ENCODE data around the gene KCNQ4.

Gene KCNQ4

DNA sequence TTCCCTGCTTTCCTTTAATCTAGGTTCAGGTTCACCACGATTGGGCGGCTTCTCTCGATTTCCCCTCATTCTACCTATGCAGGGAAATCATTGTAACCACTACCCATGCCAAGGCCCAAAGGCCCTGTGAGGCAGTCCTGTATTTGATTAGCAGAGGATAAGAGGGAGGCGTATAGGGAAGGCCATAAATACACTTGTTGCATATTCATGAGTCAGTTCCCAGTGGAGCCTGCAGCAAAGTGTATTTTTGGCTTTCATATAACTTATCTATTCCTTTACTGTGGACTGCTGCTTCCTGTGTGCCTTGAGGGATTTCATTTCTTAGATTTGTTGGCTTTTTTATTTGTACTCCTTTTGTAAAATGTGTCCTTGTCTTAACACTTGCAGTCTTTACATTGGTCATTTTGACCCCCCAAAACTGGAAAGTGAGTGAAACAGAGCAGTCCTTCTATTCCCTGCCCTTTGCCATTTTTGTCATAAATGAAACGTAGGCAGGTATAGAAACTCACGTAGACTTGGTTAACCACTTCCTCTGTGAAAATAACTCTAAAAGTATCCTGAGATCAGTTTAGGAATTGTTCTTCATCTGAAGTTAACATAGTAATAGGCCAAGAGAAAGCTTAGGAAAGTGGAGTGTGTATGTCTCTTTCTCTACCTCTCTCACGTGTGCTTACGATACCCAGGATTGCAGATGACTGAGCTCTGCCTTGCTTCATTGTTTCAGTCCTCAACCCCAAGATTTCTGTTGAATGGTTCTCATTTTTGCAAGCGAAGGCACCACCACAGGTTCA lies 19.6 kb upstream of the KCNQ4 start:
- no peak for DNase-seq (ENCODE audit: extremely low spot score)
- POLR2A ChIA-PET: interaction anchor here (1.2 kb wide), 1 partner anchor 73 kb away, joined by 3 read pairs; the partner anchor contains the start of gene NFYC

DNA sequence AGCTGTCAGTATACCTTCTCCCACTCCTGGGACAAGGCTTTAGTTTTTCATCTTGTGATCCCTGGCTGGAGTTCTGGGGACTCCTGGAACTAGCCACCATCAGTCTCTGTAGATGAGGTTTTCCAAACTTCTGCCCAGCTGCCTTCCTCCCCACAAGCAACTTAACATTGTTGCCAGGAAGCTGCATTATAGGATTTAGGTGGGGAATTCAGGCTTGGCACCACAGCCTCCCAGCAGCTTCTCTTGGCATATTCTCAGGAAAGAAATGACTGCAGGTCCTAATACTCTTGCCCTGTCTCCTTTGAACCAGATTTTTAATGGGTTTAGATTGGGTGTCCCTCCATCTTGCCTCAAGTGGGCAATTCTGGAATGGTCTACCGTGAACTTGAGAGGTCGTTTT lies 18.6 kb upstream of the KCNQ4 start:
- ChIA-PET CTCF (interaction anchor here (0.6 to 2.3 kb wide), 3 partner anchors 9 to 44 kb away, joined by 3 to 32 read pairs (median 3); no protein-coding TSS in a partner anchor), POLR2A (interaction anchor here (1.2 to 1.4 kb wide), 2 partner anchors 20 to 74 kb away, joined by 3 read pairs; partner anchors contain the start of gene NFYC)
- no peak for TF ChIP-seq HDGF (IDR thresholded peaks at IDR 0.05; ENCODE audit: borderline replicate concordance)
- DNase-seq (ENCODE audit: extremely low spot score): no peak

More for the DNA sequence above, 19.6 kb upstream of the KCNQ4 start:
- CTCF ChIA-PET: interaction anchor here (2.3 kb wide), 1 partner anchor 10 kb away, joined by 32 read pairs; no protein-coding TSS in a partner anchor
- no peak for TF ChIP-seq L3MBTL2 (conservative IDR thresholded peaks at IDR 0.05)
- TF ChIP-seq SUZ12 (IDR thresholded peaks at IDR 0.05): no peak
- TF ChIP-seq LEF1 (IDR thresholded peaks at IDR 0.05; ENCODE audit: borderline replicate concordance): no peak
- TF ChIP-seq ZNF384 (IDR thresholded peaks at IDR 0.05): no peak

DNA sequence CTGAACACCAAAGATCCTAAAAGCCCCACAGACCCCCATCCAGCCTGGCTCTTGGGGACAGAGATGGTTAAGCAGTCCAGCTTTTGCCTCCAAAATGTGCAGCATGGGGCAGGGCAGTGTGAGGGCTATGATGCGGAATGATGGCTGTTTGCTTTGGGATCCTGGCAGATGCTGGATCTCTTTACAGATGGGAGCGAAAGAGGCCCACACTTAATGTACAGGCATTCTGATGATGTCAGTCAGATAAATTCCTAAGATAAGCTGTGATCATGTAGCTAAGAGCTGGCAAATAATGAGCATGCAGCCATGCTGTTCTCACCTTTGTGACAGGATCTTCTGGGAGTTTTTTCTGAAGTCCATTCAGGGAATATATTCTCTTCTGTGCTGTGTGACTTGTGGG lies 17.6 kb upstream of the KCNQ4 start:
- ChIA-PET POLR2A (no interaction called here), CTCF (interaction anchor here (2.3 kb wide), 1 partner anchor 8 kb away, joined by 32 read pairs; no protein-coding TSS in a partner anchor)
- no peak for DNase-seq (ENCODE audit: extremely low spot score)
- TF ChIP-seq FOXK2 (IDR thresholded peaks at IDR 0.05): no peak
- no peak for TF ChIP-seq TARDBP (IDR thresholded peaks at IDR 0.05)
- TF ChIP-seq LEF1 (IDR thresholded peaks at IDR 0.05; ENCODE audit: borderline replicate concordance): no peak
- TF ChIP-seq BHLHE40 (IDR thresholded peaks at IDR 0.05; ENCODE audit: borderline replicate concordance): no peak

DNA sequence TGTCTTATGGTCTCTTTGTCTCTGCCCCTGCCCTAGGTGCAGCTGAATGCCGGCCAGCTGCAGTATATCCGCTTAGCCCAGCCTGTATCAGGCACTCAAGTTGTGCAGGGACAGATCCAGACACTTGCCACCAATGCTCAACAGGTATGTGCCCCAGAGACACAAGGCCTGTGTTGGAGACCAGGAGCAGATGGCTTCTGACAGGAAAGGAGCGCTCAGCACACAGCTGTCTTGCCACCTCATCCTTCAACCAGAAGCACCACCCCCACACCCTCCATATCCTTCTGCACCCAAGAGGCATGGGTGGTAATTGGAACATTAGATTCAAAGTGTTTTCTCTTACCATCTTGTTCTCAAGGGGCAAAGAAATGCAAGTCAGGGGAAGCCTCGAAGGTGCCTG lies 17.0 kb upstream of the KCNQ4 start:
- CTCF ChIA-PET: no interaction called here

DNA sequence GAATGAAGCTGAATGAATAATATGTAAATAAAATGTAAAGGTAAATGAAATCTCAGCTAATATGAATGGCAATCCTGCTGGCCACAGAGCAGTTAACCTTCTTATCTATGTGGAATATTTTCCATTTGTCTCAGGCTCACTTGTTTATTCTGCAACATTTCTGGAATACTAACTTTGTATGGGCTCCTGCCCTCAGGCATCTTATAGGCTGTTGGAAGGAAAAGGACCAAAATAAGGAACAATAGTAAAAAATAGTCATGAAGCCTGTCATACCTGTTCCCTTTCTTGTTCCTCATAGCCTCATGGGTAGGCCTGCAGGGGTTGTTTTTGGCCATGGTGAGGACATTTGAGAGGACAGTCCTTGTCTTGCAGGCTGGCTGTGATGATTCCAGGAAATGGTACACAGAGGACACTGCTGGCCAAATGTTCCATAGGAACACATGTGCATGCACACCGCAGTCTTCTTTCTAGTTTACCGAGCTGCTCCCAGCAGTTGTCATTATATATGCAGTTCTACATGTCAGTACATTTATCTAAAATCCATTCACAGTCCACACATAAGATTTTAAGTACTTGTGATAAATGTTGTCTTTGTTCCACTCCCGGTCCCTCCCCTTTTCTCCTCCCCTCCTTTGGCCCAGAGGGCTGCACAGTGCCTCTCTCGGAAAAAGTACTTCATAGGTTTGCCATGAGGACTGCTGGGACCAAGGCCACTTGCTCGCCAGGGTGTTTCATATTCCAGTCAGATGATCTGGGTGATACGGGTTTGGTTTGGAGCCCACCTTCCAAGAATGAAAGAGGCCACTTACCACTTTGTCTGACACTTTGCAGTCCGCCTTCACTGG lies 15.2 kb upstream of the KCNQ4 start:
- POLR2A ChIA-PET: interaction anchor here (1.0 kb wide), 1 partner anchor 77 kb away, joined by 4 read pairs; the partner anchor contains the start of gene NFYC
- no peak for DNase-seq (ENCODE audit: extremely low spot score)
- CTCF ChIA-PET: interaction anchor here (0.7 kb wide), 1 partner anchor 9 kb away, joined by 3 read pairs; no protein-coding TSS in a partner anchor
- TF ChIP-seq ELF4 (IDR thresholded peaks at IDR 0.05) (no peak), ARNT (IDR thresholded peaks at IDR 0.05) (no peak), LEF1 (IDR thresholded peaks at IDR 0.05; ENCODE audit: borderline replicate concordance) (no peak), ZNF384 (IDR thresholded peaks at IDR 0.05) (no peak), SUZ12 (IDR thresholded peaks at IDR 0.05) (no peak), FOXK2 (IDR thresholded peaks at IDR 0.05) (no peak), TARDBP (IDR thresholded peaks at IDR 0.05) (no peak), HDGF (IDR thresholded peaks at IDR 0.05; ENCODE audit: borderline replicate concordance) (no peak), CTBP1 (IDR thresholded peaks at IDR 0.05; ENCODE audit: borderline replicate concordance) (no peak), L3MBTL2 (conservative IDR thresholded peaks at IDR 0.05) (no peak), FOXM1 (IDR thresholded peaks at IDR 0.05; ENCODE audit: borderline replicate concordance) (no peak), FOXA1 (IDR thresholded peaks at IDR 0.05) (no peak), SP1 (IDR thresholded peaks at IDR 0.05) (no peak), BHLHE40 (IDR thresholded peaks at IDR 0.05; ENCODE audit: borderline replicate concordance) (no peak)

More for the DNA sequence above, 17.0 kb upstream of the KCNQ4 start:
- no peak for DNase-seq (ENCODE audit: extremely low spot score)
- TF ChIP-seq L3MBTL2 (conservative IDR thresholded peaks at IDR 0.05) (no peak), LEF1 (IDR thresholded peaks at IDR 0.05; ENCODE audit: borderline replicate concordance) (no peak), SP1 (IDR thresholded peaks at IDR 0.05) (no peak)
- POLR2A ChIA-PET: no interaction called here

DNA sequence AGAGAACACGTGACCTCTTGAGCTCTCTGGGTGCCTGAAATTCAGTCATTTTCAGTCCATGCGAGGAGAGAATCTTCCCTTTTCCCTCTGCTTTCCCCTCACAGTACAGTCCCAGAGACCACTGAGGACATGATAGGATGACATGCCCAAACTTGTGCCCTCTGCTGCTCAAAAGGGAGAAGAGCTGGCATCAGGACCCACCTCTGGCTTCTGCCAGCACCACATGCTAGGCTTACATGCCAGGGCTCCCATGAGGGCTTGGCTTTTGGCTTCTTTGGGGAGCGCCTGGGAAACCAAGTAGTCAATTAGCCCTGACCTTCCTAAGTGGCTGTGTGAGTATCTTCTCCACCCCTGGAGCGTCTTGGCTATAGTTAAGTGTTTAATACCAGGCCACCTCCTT lies 13.8 kb upstream of the KCNQ4 start:
- no peak for DNase-seq (ENCODE audit: extremely low spot score)
- TF ChIP-seq CTBP1 (IDR thresholded peaks at IDR 0.05; ENCODE audit: borderline replicate concordance) (no peak), NFRKB (IDR thresholded peaks at IDR 0.05) (no peak), FOXK2 (IDR thresholded peaks at IDR 0.05) (no peak), BHLHE40 (IDR thresholded peaks at IDR 0.05; ENCODE audit: borderline replicate concordance) (no peak), L3MBTL2 (conservative IDR thresholded peaks at IDR 0.05) (no peak), TARDBP (IDR thresholded peaks at IDR 0.05) (no peak)
- ChIA-PET CTCF (interaction anchor here (0.9 kb wide), 1 partner anchor 11 kb away, joined by 3 read pairs; no protein-coding TSS in a partner anchor), POLR2A (no interaction called here)

DNA sequence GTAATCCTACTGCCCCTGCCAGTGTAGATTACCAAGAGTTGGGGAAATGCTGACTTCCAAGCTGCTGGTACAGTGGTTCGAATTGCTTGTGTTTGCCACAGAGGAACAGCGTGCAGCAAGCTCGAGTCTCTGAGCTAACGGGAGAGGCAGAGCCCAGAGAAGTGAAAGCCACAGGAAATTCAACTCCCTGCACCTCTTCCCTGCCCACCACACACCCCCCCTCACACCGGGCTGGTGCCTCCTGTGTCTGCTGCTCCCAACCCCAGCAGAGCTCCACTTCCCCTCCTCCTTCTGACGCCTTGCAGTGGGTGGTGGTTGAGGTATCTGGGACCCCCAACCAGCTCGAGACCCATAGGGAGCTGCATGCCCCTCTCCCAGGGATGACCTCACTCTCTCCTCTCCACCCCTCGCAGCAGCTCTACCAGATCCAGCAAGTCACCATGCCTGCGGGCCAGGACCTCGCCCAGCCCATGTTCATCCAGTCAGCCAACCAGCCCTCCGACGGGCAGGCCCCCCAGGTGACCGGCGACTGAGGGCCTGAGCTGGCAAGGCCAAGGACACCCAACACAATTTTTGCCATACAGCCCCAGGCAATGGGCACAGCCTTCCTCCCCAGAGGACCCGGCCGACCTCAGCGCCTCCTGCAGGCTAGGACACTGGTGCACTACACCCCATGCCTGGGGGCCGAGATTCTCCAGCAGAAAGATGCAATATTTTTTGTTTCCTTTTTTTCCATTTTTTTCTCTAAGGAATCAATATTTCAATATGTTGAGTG lies 13.1 kb upstream of the KCNQ4 start:
- DNase-seq (ENCODE audit: extremely low spot score): no peak
- ChIA-PET CTCF (interaction anchor here (0.9 kb wide), 1 partner anchor 10 kb away, joined by 3 read pairs; no protein-coding TSS in a partner anchor), POLR2A (no interaction called here)
- no peak for TF ChIP-seq SP1 (IDR thresholded peaks at IDR 0.05)
- no peak for TF ChIP-seq FOXM1 (IDR thresholded peaks at IDR 0.05; ENCODE audit: borderline replicate concordance)
- TF ChIP-seq FOXK2 (IDR thresholded peaks at IDR 0.05): no peak
- no peak for TF ChIP-seq HDGF (IDR thresholded peaks at IDR 0.05; ENCODE audit: borderline replicate concordance)
- TF ChIP-seq, protein P1, sequence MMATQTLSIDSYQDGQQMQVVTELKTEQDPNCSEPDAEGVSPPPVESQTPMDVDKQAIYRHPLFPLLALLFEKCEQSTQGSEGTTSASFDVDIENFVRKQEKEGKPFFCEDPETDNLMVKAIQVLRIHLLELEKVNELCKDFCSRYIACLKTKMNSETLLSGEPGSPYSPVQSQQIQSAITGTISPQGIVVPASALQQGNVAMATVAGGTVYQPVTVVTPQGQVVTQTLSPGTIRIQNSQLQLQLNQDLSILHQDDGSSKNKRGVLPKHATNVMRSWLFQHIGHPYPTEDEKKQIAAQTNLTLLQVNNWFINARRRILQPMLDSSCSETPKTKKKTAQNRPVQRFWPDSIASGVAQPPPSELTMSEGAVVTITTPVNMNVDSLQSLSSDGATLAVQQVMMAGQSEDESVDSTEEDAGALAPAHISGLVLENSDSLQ (IDR thresholded peaks at IDR 0.05): no peak
- no peak for TF ChIP-seq BHLHE40 (IDR thresholded peaks at IDR 0.05; ENCODE audit: borderline replicate concordance)
- no peak for TF ChIP-seq CTBP1 (IDR thresholded peaks at IDR 0.05; ENCODE audit: borderline replicate concordance)
- no peak for TF ChIP-seq L3MBTL2 (conservative IDR thresholded peaks at IDR 0.05)
- no peak for TF ChIP-seq ZNF384 (IDR thresholded peaks at IDR 0.05)
- TF ChIP-seq TARDBP (IDR thresholded peaks at IDR 0.05): no peak
- no peak for TF ChIP-seq ELF4 (IDR thresholded peaks at IDR 0.05)
- TF ChIP-seq NFRKB (IDR thresholded peaks at IDR 0.05): no peak
- no peak for TF ChIP-seq ARNT (IDR thresholded peaks at IDR 0.05)
- no peak for TF ChIP-seq SUZ12 (IDR thresholded peaks at IDR 0.05)
- TF ChIP-seq FOXA1 (IDR thresholded peaks at IDR 0.05): no peak
- TF ChIP-seq LEF1 (IDR thresholded peaks at IDR 0.05; ENCODE audit: borderline replicate concordance): no peak

Measured in HEK293T (cell line).